Activated CD4-positive, alpha-beta memory T cell treated with anti-CD3 and anti-CD28 coated beads, Interleukin-2, amount 10 ng/mL, durations not matched to agents 7 days and 5 days (primary cell): Measurements from ENCODE around the gene MRPL33. TPM values are rescaled to one million over a fixed set of nuclear protein-coding genes. Genes with fewer than 3 reads are reported as not detected.

Experiments used
- CTCF ChIA-PET: fragments of 350-600 bp; sonication (Branson Sonifier 250); formaldehyde crosslinking; loops from one replicate; lab custom pipeline; 2021; ENCODE audit warnings: antibody characterized with exemption, inconsistent platforms; lab: Charles Lee
- POLR2A ChIA-PET: fragments of 350-600 bp; sonication (Branson Sonifier 250); formaldehyde crosslinking; loops from one replicate; lab custom pipeline; 2021; ENCODE audit warnings: antibody characterized with exemption; lab: Charles Lee
- DNase-seq: peaks from one replicate; pipeline ENCODE4 v3.0.0-alpha.2; 2020
- H3K27ac Mint-ChIP-seq: one replicate; pipeline ENCODE4 v1.8.0; 2021; ENCODE audit warnings: mild to moderate bottlenecking, mixed read lengths
- H3K27me3 Mint-ChIP-seq: one replicate; pipeline ENCODE4 v1.8.0; 2021; ENCODE audit warnings: mixed read lengths
- H3K36me3 Mint-ChIP-seq: one replicate; pipeline ENCODE4 v1.8.0; 2021; ENCODE audit warnings: low read depth, mixed read lengths
- H3K4me1 Mint-ChIP-seq: one replicate; pipeline ENCODE4 v1.8.0; 2021; ENCODE audit warnings: mixed read lengths
- H3K4me3 Mint-ChIP-seq: one replicate; pipeline ENCODE4 v1.8.0; 2021; ENCODE audit warnings: mild to moderate bottlenecking, mixed read lengths
- H3K9me3 Mint-ChIP-seq: one replicate; pipeline ENCODE4 v1.8.0; 2021; ENCODE audit warnings: mixed read lengths
- total RNA-seq, 2 experiments: library from RNA; stranded (reverse); gene quantifications; one replicate each; pipeline ENCODE4 v1.2.3, GENCODE V29; 2021

Gene MRPL33
- total RNA-seq, 2 experiments from 2014 or later, result 58.4 to 58.6 TPM

GRCh38 chr2:27795868-27796277 is 24.4 kb downstream of the MRPL33 start:
- ChIA-PET POLR2A (no interaction called here), CTCF (no interaction called here)
- Mint-ChIP-seq H3K27me3 (no peaks in the 10 kb centered on the region), H3K4me3 (no peak overlapping the region), H3K27ac (no peak overlapping the region), H3K4me1 (no peaks in the 10 kb centered on the region), H3K36me3 (no peaks in the 10 kb centered on the region), H3K9me3 (no peaks in the 10 kb centered on the region)
- no peak for DNase-seq

GRCh38 chr2:27796791-27797765 is 25.6 kb downstream of the MRPL33 start:
- Mint-ChIP-seq H3K27me3 (no peaks in the 10 kb centered on the region), H3K36me3 (no peaks in the 10 kb centered on the region), H3K4me1 (no peaks in the 10 kb centered on the region), H3K4me3 (no peak overlapping the region), H3K27ac (no peak overlapping the region), H3K9me3 (no peaks in the 10 kb centered on the region)
- ChIA-PET POLR2A (no interaction called here), CTCF (no interaction called here)
- no peak for DNase-seq

- ChIA-PET CTCF (no interaction called here), POLR2A (no interaction called here)
- no peak overlapping the region for H3K27ac Mint-ChIP-seq
- no peaks in the 10 kb centered on the region for H3K27me3 Mint-ChIP-seq
- no peak overlapping the region for H3K4me3 Mint-ChIP-seq
- H3K9me3 Mint-ChIP-seq, result no peaks in the 10 kb centered on the region
- H3K4me1 Mint-ChIP-seq, result no peaks in the 10 kb centered on the region
- H3K36me3 Mint-ChIP-seq, result no peaks in the 10 kb centered on the region
- no peak for DNase-seq
These were observed 26.3 kb downstream of the MRPL33 start for GRCh38 chr2:27797841-27798240.

- Mint-ChIP-seq H3K4me3 (no peak overlapping the region), H3K36me3 (no peaks in the 10 kb centered on the region), H3K4me1 (no peaks in the 10 kb centered on the region), H3K9me3 (no peaks in the 10 kb centered on the region), H3K27ac (no peak overlapping the region), H3K27me3 (no peaks in the 10 kb centered on the region)
- ChIA-PET POLR2A (no interaction called here), CTCF (no interaction called here)
- DNase-seq, result no peak
These were observed 27.0 kb downstream of the MRPL33 start for GRCh38 chr2:27798486-27798885.

- H3K4me1 Mint-ChIP-seq, result no peaks in the 10 kb centered on the region
- no peak for DNase-seq
- H3K27ac Mint-ChIP-seq, result no peak overlapping the region
- no peaks in the 10 kb centered on the region for H3K36me3 Mint-ChIP-seq
- ChIA-PET CTCF (no interaction called here), POLR2A (no interaction called here)
- no peak overlapping the region for H3K4me3 Mint-ChIP-seq
- no peaks in the 10 kb centered on the region for H3K27me3 Mint-ChIP-seq
- no peaks in the 10 kb centered on the region for H3K9me3 Mint-ChIP-seq
These were observed 27.6 kb downstream of the MRPL33 start for GRCh38 chr2:27798948-27799645.

- H3K9me3 Mint-ChIP-seq, result no peaks in the 10 kb centered on the region
- ChIA-PET CTCF (interaction anchor here (0.7 kb wide), 1 partner anchor 252 kb away, joined by 3 read pairs; no protein-coding TSS in a partner anchor), POLR2A (no interaction called here)
- H3K4me1 Mint-ChIP-seq, result no peaks in the 10 kb centered on the region
- no peaks in the 10 kb centered on the region for H3K36me3 Mint-ChIP-seq
- H3K27ac Mint-ChIP-seq, result no peak overlapping the region
- DNase-seq, result no peak
- no peak overlapping the region for H3K4me3 Mint-ChIP-seq
- H3K27me3 Mint-ChIP-seq, result no peaks in the 10 kb centered on the region
These were observed 28.1 kb downstream of the MRPL33 start for GRCh38 chr2:27799646-27800010.

GRCh38 chr2:27800856-27801255 is 29.3 kb downstream of the MRPL33 start:
- CTCF ChIA-PET, result no interaction called here
- Mint-ChIP-seq H3K4me3 (no peak overlapping the region), H3K4me1 (no peaks in the 10 kb centered on the region), H3K27ac (no peak overlapping the region), H3K9me3 (no peaks in the 10 kb centered on the region), H3K36me3 (no peaks in the 10 kb centered on the region), H3K27me3 (no peaks in the 10 kb centered on the region)
- POLR2A ChIA-PET, result no interaction called here
- DNase-seq, result no peak

GRCh38 chr2:27802547-27802946 is 31.0 kb downstream of the MRPL33 start:
- Mint-ChIP-seq H3K27ac (no peak overlapping the region), H3K36me3 (no peaks in the 10 kb centered on the region), H3K4me3 (no peak overlapping the region), H3K9me3 (no peaks in the 10 kb centered on the region), H3K4me1 (no peaks in the 10 kb centered on the region), H3K27me3 (no peaks in the 10 kb centered on the region)
- DNase-seq, result no peak
- CTCF ChIA-PET, result no interaction called here
- POLR2A ChIA-PET, result no interaction called here

- ChIA-PET POLR2A (no interaction called here), CTCF (no interaction called here)
- DNase-seq, result no peak
- Mint-ChIP-seq H3K36me3 (no peaks in the 10 kb centered on the region), H3K9me3 (no peaks in the 10 kb centered on the region), H3K4me3 (no peak overlapping the region), H3K4me1 (no peaks in the 10 kb centered on the region), H3K27ac (no peak overlapping the region), H3K27me3 (no peaks in the 10 kb centered on the region)
These were observed 31.5 kb downstream of the MRPL33 start for GRCh38 chr2:27803046-27803445.

- H3K4me3 Mint-ChIP-seq, result no peak overlapping the region
These were observed 32.6 kb downstream of the MRPL33 start for GRCh38 chr2:27804146-27804545.

GRCh38 chr2:27805180-27805579 is 33.7 kb downstream of the MRPL33 start:
- no peaks in the 10 kb centered on the region for H3K36me3 Mint-ChIP-seq
- no peak overlapping the region for H3K4me3 Mint-ChIP-seq
- ChIA-PET POLR2A (no interaction called here), CTCF (interaction anchor here (1.1 kb wide), 1 partner anchor 451 kb away, joined by 3 read pairs; no protein-coding TSS in a partner anchor)
- H3K27me3 Mint-ChIP-seq, result no peaks in the 10 kb centered on the region
- DNase-seq, result no peak
- no peak overlapping the region for H3K27ac Mint-ChIP-seq
- peaks cover 4% of the 10 kb centered on the region for H3K4me1 Mint-ChIP-seq
- H3K9me3 Mint-ChIP-seq, result no peaks in the 10 kb centered on the region

More at GRCh38 chr2:27804146-27804545, 32.6 kb downstream of the MRPL33 start:
- Mint-ChIP-seq H3K4me1 (no peaks in the 10 kb centered on the region), H3K9me3 (no peaks in the 10 kb centered on the region), H3K36me3 (no peaks in the 10 kb centered on the region), H3K27ac (no peak overlapping the region), H3K27me3 (no peaks in the 10 kb centered on the region)
- ChIA-PET POLR2A (no interaction called here), CTCF (interaction anchor here (0.8 kb wide), 1 partner anchor 45 kb away, joined by 3 read pairs; no protein-coding TSS in a partner anchor)
- DNase-seq, result no peak

- Mint-ChIP-seq H3K9me3 (no peaks in the 10 kb centered on the region), H3K4me3 (no peak overlapping the region), H3K27me3 (no peaks in the 10 kb centered on the region), H3K27ac (no peak overlapping the region), H3K4me1 (peaks cover 9% of the 10 kb centered on the region), H3K36me3 (no peaks in the 10 kb centered on the region)
- no peak for DNase-seq
- POLR2A ChIA-PET, result no interaction called here
- CTCF ChIA-PET, result no interaction called here
These were observed 35.0 kb downstream of the MRPL33 start for GRCh38 chr2:27806311-27807059.

GRCh38 chr2:27807476-27807875 is 36.0 kb downstream of the MRPL33 start:
- Mint-ChIP-seq H3K4me1 (peaks cover 14% of the 10 kb centered on the region), H3K27ac (no peak overlapping the region), H3K27me3 (no peaks in the 10 kb centered on the region), H3K36me3 (no peaks in the 10 kb centered on the region), H3K4me3 (no peak overlapping the region), H3K9me3 (peaks cover 2% of the 10 kb centered on the region)
- ChIA-PET POLR2A (no interaction called here), CTCF (no interaction called here)
- no peak for DNase-seq
